Astrocyte (in vitro differentiated cells and primary cell): ENCODE results near the gene PEAK3. TPM values are rescaled to one million over a fixed set of nuclear protein-coding genes. Genes with fewer than 3 reads are reported as not detected.

Source experiments
- DNase-seq: peaks from one replicate; pipeline ENCODE4 v3.0.0-alpha.2; 2010; ENCODE audit warnings: low read depth
- FAIRE-seq: peaks from 2 replicates; lab custom pipeline; 2011; peaks lifted over from hg19 to GRCh38; lab: Jason Lieb, UNC
- H2AFZ ChIP-seq: 2 replicates; pipeline ENCODE4 v1.6.0; 2012; ENCODE audit warnings: low read depth, low read length, inconsistent platforms
- H3K27ac ChIP-seq: 2 replicates; pipeline ENCODE4 v1.5.1; 2011; ENCODE audit warnings: low read depth, low read length, inconsistent platforms
- H3K27me3 ChIP-seq: 2 replicates; pipeline ENCODE4 v1.6.0; 2011; ENCODE audit warnings: low read length, inconsistent platforms; ENCODE audit not compliant: insufficient read depth
- H3K36me3 ChIP-seq: 2 replicates; pipeline ENCODE4 v1.5.1; 2011; ENCODE audit warnings: low read length, inconsistent platforms; ENCODE audit not compliant: insufficient read depth
- H3K4me1 ChIP-seq: 2 replicates; pipeline ENCODE4 v1.5.1; 2011; ENCODE audit warnings: low read length, inconsistent platforms; ENCODE audit not compliant: insufficient read depth
- H3K4me2 ChIP-seq: 2 replicates; pipeline ENCODE4 v1.6.0; 2012; ENCODE audit warnings: low read length, inconsistent platforms
- H3K4me3 ChIP-seq: 2 replicates; pipeline ENCODE4 v1.5.1; 2011; ENCODE audit warnings: low read depth, mild to moderate bottlenecking, low read length, inconsistent platforms; ENCODE audit not compliant: insufficient read depth
- H3K79me2 ChIP-seq: 2 replicates; pipeline ENCODE4 v1.6.0; 2012; ENCODE audit warnings: mild to moderate bottlenecking, low read length, inconsistent platforms; ENCODE audit not compliant: insufficient read depth
- H3K9ac ChIP-seq: 2 replicates; pipeline ENCODE4 v1.6.0; 2012; ENCODE audit warnings: mild to moderate bottlenecking, low read length, inconsistent platforms
- H3K9me3 ChIP-seq: 2 replicates; pipeline ENCODE4 v1.5.1; 2012; ENCODE audit warnings: low read depth, mild to moderate bottlenecking, low read length, inconsistent platforms; ENCODE audit not compliant: insufficient read depth
- H4K20me1 ChIP-seq: 2 replicates; pipeline ENCODE4 v1.6.0; 2012; ENCODE audit warnings: low read length, inconsistent platforms; ENCODE audit not compliant: insufficient read depth
- H3K27ac Mint-ChIP-seq: one replicate; pipeline ENCODE4 v1.8.0; 2021; ENCODE audit warnings: mild to moderate bottlenecking, mixed read lengths; ENCODE audit not compliant: unreplicated experiment
- H3K27me3 Mint-ChIP-seq: one replicate; pipeline ENCODE4 v1.8.0; 2021; ENCODE audit warnings: low read depth, mixed read lengths; ENCODE audit not compliant: unreplicated experiment
- H3K36me3 Mint-ChIP-seq: one replicate; pipeline ENCODE4 v1.8.0; 2021; ENCODE audit warnings: low read depth, mixed read lengths; ENCODE audit not compliant: unreplicated experiment
- H3K4me1 Mint-ChIP-seq: one replicate; pipeline ENCODE4 v1.8.0; 2021; ENCODE audit warnings: low read depth, mixed read lengths; ENCODE audit not compliant: unreplicated experiment
- H3K4me3 Mint-ChIP-seq: one replicate; pipeline ENCODE4 v1.8.0; 2021; ENCODE audit warnings: mild to moderate bottlenecking, moderate library complexity, mixed read lengths; ENCODE audit not compliant: unreplicated experiment
- H3K9me3 Mint-ChIP-seq: one replicate; pipeline ENCODE4 v1.8.0; 2021; ENCODE audit warnings: mild to moderate bottlenecking, mixed read lengths; ENCODE audit not compliant: unreplicated experiment
- CTCF ChIP-seq: IDR thresholded peaks from 2 replicates; pipeline ENCODE4 v1.5.1; 2011; ENCODE audit warnings: low read depth, mild to moderate bottlenecking, inconsistent platforms, low read length, moderate library complexity; ENCODE audit not compliant: insufficient read depth
- EZH2 ChIP-seq: IDR thresholded peaks from 2 replicates; pipeline ENCODE4 v1.6.1; 2012; ENCODE audit warnings: mild to moderate bottlenecking, low read length, inconsistent platforms; ENCODE audit not compliant: insufficient read depth
- total RNA-seq: library from RNA; stranded (reverse); gene quantifications from 2 replicates; pipeline ENCODE4 v1.2.1, GENCODE V29; 2021

Gene PEAK3
- total RNA-seq, 1 donor from 2014 or later: 0.18 TPM

DNA sequence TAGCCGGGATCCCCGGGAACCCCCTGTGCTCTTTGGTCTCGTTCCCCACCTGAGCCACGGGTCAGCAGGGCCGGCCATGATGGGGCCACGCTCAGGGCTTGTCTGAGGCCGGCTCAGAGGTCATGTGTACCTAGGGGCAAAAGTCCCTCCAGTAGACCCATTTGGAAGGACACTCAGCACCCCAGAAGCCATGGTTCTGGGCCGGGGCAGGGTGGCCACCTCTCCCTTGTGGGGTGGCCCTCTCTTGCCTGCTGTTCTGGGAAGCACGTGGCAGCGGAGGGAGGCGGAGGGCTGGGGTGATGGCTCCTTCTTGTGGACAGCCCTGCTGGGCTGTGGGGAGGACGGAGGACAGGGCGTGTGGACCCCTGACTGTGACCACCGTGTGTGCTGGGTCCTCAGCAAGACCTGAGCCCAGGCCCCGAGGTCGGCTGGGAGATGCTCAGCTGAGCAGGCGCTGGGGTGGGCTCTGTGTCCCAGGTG, 6.4 kb upstream of the PEAK3 start:
- Mint-ChIP-seq H3K9me3 (no peaks in the 10 kb centered on the region), H3K4me3 (no peak overlapping the region), H3K36me3 (peaks cover 4% of the 10 kb centered on the region), H3K27ac (peak overlapping the region; percentile 80), H3K27me3 (peaks cover 52% of the 10 kb centered on the region), H3K4me1 (no peaks in the 10 kb centered on the region)
- H3K79me2 ChIP-seq: no peaks in the 10 kb centered on the region
- H4K20me1 ChIP-seq: peaks cover 49% of the 10 kb centered on the region
- TF ChIP-seq CTCF: no peak
- no peak for TF ChIP-seq EZH2
- no peaks in the 10 kb centered on the region for H3K9me3 ChIP-seq
- no peak overlapping the region for H3K4me3 ChIP-seq
- no peak for FAIRE-seq
- H3K36me3 ChIP-seq: no peaks in the 10 kb centered on the region
- no peak for DNase-seq
- H3K27me3 ChIP-seq: peaks cover 43% of the 10 kb centered on the region
- H2AFZ ChIP-seq: no peak overlapping the region
- peaks cover 8% of the 10 kb centered on the region for H3K4me1 ChIP-seq
- H3K4me2 ChIP-seq: no peak overlapping the region
- H3K27ac ChIP-seq: no peak overlapping the region
- H3K9ac ChIP-seq: no peak overlapping the region

- no peak for FAIRE-seq
- no peaks in the 10 kb centered on the region for H3K9me3 ChIP-seq
- no peaks in the 10 kb centered on the region for H3K79me2 ChIP-seq
- Mint-ChIP-seq H3K27me3 (peaks cover 48% of the 10 kb centered on the region), H3K4me3 (no peak overlapping the region), H3K4me1 (no peaks in the 10 kb centered on the region), H3K9me3 (no peaks in the 10 kb centered on the region), H3K36me3 (peaks cover 4% of the 10 kb centered on the region), H3K27ac (peak overlapping the region; percentile 80)
- peaks cover 8% of the 10 kb centered on the region for H3K4me1 ChIP-seq
- TF ChIP-seq EZH2 (peak; percentile 21), CTCF (no peak)
- H3K36me3 ChIP-seq: no peaks in the 10 kb centered on the region
- H3K27ac ChIP-seq: no peak overlapping the region
- H3K9ac ChIP-seq: no peak overlapping the region
- no peak overlapping the region for H3K4me3 ChIP-seq
- no peak overlapping the region for H2AFZ ChIP-seq
- peaks cover 49% of the 10 kb centered on the region for H4K20me1 ChIP-seq
- peaks cover 42% of the 10 kb centered on the region for H3K27me3 ChIP-seq
- H3K4me2 ChIP-seq: no peak overlapping the region
- DNase-seq: no peak
Measured at GRCh38 chr19:2287585-2288337, 5.8 kb upstream of the PEAK3 start.
